Spleen (tissue), 7 donors: ENCODE measurements around the gene COL26A1.

ENCODE experiments used
- CTCF ChIP-seq, 11 experiments: fragments of 200-600 bp in 7 of 11; fragments of 450-650 bp in 4 of 11; sonication (generic) in 4 of 11; IDR thresholded peaks in 8 of 11; conservative IDR thresholded peaks in 3 of 11; 1 replicate in 7 of 11; 2 replicates in 4 of 11; pipeline versions ENCODE4 v1.4.0 to v1.8.0; 2016 to 2021; ENCODE audit warnings: antibody characterized with exemption in 11 of 11, inconsistent platforms in 4 of 11, mild to moderate bottlenecking in 1 of 11
- POLR2A ChIP-seq, 3 donors: fragments of 450-650 bp; IDR thresholded peaks; one replicate each; pipeline ENCODE4 v1.5.1; 2017; ENCODE audit warnings: antibody characterized with exemption in 3 of 3, mild to moderate bottlenecking in 1 of 3
- POLR2AphosphoS5 ChIP-seq, 3 donors: sonication (generic); formaldehyde crosslinking; IDR thresholded peaks; one replicate each; pipeline ENCODE4 v1.5.1; 2017; ENCODE audit warnings: antibody characterized with exemption in 3 of 3
- donor health status: DM: no; HTN: no; CAD: no; lungs with moderate emphysema.
- donor health status: DM: no; HTN: no; CAD: no.
- donor health status: DM: no; HTN: no; CAD: no.

- TF ChIP-seq CTCF (IDR thresholded peaks at IDR 0.05 in 8 of 11, conservative IDR thresholded peaks at IDR 0.05 in 3 of 11) (no peak), POLR2AphosphoS5 (IDR thresholded peaks at IDR 0.05) (no peak), POLR2A (IDR thresholded peaks at IDR 0.05) (no peak)
Observed at GRCh38 chr7:101556453-101556968, 193.8 kb downstream of the COL26A1 start.
